Measurements from ENCODE around the gene YAF2.
A peak's percentile ranks its signal among the peaks of the same experiment; 100 is the strongest.

The YAF2 gene

DNA sequence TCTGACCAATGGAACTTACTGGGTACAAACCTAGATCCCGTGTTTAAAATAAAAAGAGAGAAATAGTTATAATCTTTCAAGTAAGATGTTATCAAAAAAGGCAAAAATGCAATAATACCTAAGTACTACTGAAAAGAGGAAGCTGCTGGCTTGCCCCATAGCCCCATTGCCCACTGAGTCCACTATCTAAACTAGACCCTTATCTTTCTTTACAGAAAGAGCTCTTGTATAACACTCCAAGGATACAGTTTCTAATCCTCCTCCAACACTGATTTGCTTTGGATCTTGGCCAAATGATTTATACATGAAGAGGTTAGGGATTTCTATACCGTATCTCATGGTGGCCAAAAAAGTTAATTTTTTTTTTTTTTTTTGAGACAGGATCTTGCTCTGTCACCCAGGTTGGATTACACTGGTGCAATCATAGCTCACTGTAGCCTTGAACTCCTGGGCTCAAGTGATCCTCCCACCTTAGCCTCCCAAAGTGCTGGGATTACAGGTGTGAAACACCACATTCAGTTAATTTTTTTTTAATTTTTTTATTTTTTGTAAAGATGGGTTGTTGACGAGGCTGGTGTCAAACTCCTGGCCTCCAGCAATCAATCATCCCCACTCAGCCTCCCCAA, 96.0 kb downstream of the YAF2 start:
- no peak for DNase-seq

- no peak for DNase-seq
Observed at GRCh38 chr12:42140901-42141300, 97.1 kb downstream of the YAF2 start.

DNA sequence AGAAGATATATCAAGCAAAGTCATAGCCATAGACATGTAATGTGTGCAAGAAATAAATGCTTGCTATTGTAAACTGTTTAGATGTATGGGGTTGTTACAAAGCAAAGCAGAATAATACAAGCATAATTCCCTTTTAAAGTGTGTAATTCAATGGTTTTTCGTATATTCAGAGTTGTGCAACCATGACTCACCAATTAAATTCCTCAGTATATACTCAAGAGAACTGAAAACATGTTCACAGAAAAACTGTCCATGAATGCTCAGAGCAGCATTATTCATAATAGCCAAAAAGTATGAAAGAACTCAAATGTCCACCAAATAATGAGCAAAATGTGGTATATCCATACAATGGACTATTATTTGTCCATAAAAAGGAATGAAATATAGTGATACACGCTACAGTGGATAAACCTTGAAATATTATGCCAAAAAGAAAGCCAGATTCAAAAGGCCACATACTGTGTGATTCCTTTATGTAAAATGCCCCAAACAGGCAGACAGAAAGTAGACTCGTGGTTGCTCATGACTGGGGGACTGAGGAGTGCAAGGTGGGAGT, 102.7 kb downstream of the YAF2 start:
- no peak for DNase-seq

- no peak for DNase-seq
Observed at GRCh38 chr12:42130672-42131402, 107.2 kb downstream of the YAF2 start.

DNA sequence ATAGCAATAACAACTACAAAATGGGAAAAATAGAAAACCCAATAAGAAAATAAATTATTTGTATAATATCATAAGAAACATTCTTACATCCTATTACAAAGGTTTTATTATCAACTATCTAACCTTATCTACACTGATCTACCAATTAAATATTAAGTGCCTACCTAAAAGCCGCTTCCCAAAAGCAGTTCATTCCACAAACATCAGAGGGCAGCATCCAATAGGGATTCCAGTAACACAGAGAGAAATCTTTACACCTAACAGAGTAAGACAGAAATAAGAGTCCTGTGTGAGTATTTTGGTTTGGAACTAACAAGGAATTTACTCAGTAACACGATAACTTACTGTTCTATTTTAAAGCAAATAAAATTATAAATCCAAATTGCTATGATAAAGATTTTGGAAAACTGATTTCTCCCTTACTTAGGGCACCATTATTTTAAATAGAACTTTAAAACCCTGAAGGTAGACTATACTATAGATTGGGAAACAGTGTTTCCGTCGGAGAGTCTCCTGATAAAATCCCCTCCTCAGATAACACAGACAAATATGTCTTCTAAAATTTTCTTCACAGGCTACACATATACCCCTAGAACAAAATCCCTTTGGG, 108.3 kb downstream of the YAF2 start:
- peak; percentile 67 for DNase-seq

DNA sequence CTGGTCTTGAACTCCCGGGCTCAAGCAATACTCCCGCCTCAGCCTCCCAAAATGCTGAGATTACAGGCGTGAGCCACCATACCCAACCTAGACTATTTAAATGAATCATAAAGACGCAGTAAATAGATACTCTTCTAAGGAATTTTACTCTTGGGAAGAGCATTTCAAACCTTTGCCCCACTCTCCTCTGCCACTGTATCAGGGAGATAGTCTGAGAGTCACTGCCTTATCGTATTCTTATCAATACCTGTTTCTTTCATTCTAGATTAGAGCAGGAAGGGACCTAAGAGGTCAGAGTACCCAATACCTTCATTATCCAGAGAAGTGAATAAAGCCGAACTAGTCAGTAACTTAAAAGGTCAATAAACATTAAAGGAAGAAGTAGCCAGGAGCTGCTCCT, 109.2 kb downstream of the YAF2 start:
- DNase-seq = no peak

DNA sequence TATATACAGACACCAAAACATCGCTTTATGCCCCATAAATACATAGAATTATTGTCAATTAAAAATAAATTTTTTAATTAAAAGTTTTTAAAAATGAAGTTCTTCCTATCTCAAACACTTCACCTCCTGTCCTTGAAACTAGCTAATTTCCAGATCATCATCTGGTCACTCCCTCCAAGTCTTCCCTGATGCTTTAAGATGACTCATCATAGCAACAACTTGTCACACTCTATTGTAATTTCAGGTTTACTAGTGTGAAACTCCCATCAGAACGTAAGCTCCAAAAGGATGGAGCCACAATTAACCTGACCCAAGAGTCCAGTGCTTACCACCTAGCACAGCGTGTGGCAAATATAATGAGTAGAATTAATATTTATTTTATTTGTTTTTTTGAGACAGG, 109.7 kb downstream of the YAF2 start:
- no peak for DNase-seq

DNA sequence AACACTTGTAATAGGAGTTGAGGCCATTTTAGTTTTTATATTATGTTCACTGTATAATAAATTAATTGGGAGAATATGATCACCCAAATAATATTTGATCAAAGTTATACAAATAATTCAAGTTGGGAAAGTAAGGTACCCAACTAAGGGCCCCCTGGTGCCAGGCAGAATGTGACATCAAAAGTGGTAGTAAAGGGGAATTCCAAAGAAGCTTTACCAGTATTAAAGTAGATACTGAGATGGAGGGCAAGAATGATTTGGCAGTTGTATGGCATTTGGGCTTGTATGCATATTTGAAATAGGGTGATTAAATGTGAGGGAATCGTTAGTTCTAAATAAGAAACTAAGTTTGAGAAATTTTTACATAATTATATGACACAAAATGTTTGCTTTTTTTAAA, 111.1 kb downstream of the YAF2 start:
- DNase-seq = no peak

- DNase-seq = no peak
Observed at GRCh38 chr12:42125388-42125767, 112.7 kb downstream of the YAF2 start.

DNA sequence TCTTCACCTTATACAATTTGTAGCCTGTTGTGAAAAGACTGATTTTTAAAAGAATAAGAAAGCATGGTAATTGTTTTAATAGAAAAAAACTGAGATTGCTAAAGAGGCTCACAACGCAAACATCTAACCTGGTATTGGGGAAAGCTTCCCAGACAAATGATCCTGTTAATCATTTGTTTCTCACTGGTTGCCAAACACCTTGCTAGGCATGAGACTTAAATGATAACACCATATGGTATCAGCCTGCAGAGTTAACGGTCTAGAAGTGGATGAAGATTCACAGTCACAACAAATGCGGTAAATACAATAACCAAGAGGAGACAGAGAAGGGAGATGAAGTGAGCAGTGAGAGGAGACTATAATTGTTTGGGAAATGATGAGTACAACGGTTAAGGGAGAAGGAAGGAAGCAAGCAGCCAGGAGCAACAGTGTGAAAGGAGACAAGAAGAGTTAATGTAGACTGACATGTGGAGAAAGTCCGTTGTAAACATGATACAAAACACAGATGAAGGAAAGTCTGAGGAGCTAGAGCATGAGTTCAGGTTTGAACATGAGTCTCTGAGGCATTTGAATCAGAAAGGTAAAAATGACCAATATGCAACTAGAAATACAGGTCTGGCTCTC, 113.2 kb downstream of the YAF2 start:
- no peak for DNase-seq

DNA sequence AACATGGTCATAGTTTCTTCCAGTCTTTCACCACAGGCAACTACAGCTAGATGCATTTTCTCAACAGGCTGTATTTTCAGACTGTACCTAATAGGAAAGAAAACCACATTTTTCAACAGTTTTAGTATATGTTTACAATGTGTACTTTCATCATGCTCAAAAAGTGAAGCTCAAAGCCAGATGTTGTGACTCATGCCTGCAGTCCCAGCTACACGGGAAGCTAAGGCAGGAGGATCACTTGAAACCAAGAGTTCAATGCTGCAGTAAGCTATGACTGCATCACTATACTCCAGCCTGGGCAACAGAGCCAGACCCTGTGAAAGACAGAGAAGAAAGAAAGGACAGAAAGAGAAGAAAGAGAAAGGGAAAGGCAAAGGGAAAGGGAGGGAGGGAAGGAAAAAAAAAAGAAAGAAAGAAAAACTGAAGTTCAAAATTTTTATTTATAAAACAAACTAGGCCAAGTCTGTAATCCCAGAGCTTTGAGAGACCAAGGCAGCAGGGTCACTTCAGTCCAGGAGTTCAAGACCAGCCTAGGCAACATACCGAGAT, 118.9 kb downstream of the YAF2 start:
- no peak for DNase-seq

- no peak for DNase-seq
Observed at GRCh38 chr12:42118136-42118879, 119.7 kb downstream of the YAF2 start.

DNA sequence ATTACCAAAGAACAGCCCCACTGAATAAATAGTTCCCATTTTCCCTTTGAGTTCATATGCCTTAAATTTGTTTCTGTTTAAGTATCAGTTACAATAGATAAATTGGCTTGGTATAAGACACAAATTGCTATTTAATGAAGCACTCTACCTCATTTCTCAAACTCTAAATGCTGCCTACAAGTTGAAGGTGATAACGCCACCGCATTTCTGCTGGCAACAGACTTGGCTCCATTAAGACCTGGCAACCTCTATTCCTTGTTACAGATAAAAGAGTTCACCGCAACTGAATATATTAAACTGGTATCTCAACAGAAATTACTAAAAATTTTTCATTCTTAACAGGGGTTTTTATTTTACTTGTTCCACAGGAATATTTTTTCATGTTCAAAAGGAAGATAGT, 129.0 kb downstream of the YAF2 start:
- no peak for DNase-seq

All from NCI-H510A treated with DMSO at 0.1 percent for 48 hours (cell line).